Measurements from ENCODE around the gene DDX52. TPM values are rescaled to one million over a fixed set of nuclear protein-coding genes. Genes with fewer than 3 reads are reported as not detected.

Gene DDX52
- total RNA-seq, 5 donors from 2014 or later (not counting 1 experiment from before 2014, with no cell fraction given): 21.6 to 34.0 (median 25.7) TPM

- Histone ChIP-seq H3K4me1 (ENCODE audit: control insufficient read depth in 1 of 2, extremely low read depth in 1 of 2, insufficient read depth in 2 of 2, low read length in 2 of 2) (no peaks in the 10 kb centered on the region), H3K4me3 (ENCODE audit: control insufficient read depth in 1 of 2, extremely low read depth in 1 of 2, low read length in 1 of 2) (no peak overlapping the region), H3K27me3 (replicated peaks in 1 of 2; ENCODE audit: control insufficient read depth in 2 of 2, extremely low read depth in 1 of 2, insufficient read depth in 2 of 2, low read length in 1 of 2) (peaks cover 0 to 12% of the 10 kb centered on the region in 2 experiments), H3K9me3 (no peaks in the 10 kb centered on the region), H3K36me3 (ENCODE audit: control insufficient read depth in 2 of 2, extremely low read depth in 1 of 2, insufficient read depth in 1 of 2, low read length in 1 of 2) (no peaks in the 10 kb centered on the region), H3K27ac (ENCODE audit: low read length) (no peak overlapping the region)
- DNase-seq: no peak
- ChIA-PET CTCF (no interaction called here), POLR2A (no interaction called here)
- no peak overlapping the region for H3K4me3 Mint-ChIP-seq
- ATAC-seq (replicated peaks in 1 of 4): no peak
- peaks cover 3% of the 10 kb centered on the region for H3K36me3 Mint-ChIP-seq
- no CpG with 5 or more reads among the region's 1 CpG for WGBS (ENCODE audit: insufficient coverage)
- H3K9me3 Mint-ChIP-seq: peaks cover 0 to 5% (median 3%) of the 10 kb centered on the region in 3 donors
- H3K4me1 Mint-ChIP-seq: peaks cover 0 to 10% (median 0%) of the 10 kb centered on the region in 3 donors
- H3K27me3 Mint-ChIP-seq: peaks cover 22 to 35% of the 10 kb centered on the region in 2 donors
- H3K27ac Mint-ChIP-seq: no peak overlapping the region
These were observed 34.8 kb upstream of the DDX52 start for GRCh38 chr17:37678036-37678435.

- H3K27me3 Mint-ChIP-seq: peaks cover 22 to 34% of the 10 kb centered on the region in 2 donors
- peaks cover 0 to 5% (median 3%) of the 10 kb centered on the region in 3 donors for H3K9me3 Mint-ChIP-seq
- ChIA-PET CTCF (no interaction called here), POLR2A (interaction anchor here in 1 of 2 donors (0.6 kb wide), 1 partner anchor 9 kb away, joined by 3 read pairs; no protein-coding TSS in a partner anchor)
- H3K4me1 Mint-ChIP-seq: peaks cover 0 to 5% (median 0%) of the 10 kb centered on the region in 3 donors
- ATAC-seq (replicated peaks in 1 of 4) (no peak), DNase-seq (no peak)
- H3K4me3 Mint-ChIP-seq: no peak overlapping the region
- peaks cover 3% of the 10 kb centered on the region for H3K36me3 Mint-ChIP-seq
- 83% methylated on average over 1 of the region's 1 CpG for WGBS (ENCODE audit: insufficient coverage)
- Histone ChIP-seq H3K27me3 (replicated peaks in 1 of 2; ENCODE audit: control insufficient read depth in 2 of 2, extremely low read depth in 1 of 2, insufficient read depth in 2 of 2, low read length in 1 of 2) (peaks cover 0 to 12% of the 10 kb centered on the region in 2 experiments), H3K9me3 (no peaks in the 10 kb centered on the region), H3K36me3 (ENCODE audit: control insufficient read depth in 2 of 2, extremely low read depth in 1 of 2, insufficient read depth in 1 of 2, low read length in 1 of 2) (no peaks in the 10 kb centered on the region), H3K27ac (ENCODE audit: low read length) (no peak overlapping the region), H3K4me3 (ENCODE audit: control insufficient read depth in 1 of 2, extremely low read depth in 1 of 2, low read length in 1 of 2) (no peak overlapping the region), H3K4me1 (ENCODE audit: control insufficient read depth in 1 of 2, extremely low read depth in 1 of 2, insufficient read depth in 2 of 2, low read length in 2 of 2) (no peaks in the 10 kb centered on the region)
- H3K27ac Mint-ChIP-seq: no peak overlapping the region
These were observed 33.8 kb upstream of the DDX52 start for GRCh38 chr17:37677021-37677420.

GRCh38 chr17:37676115-37676925 lies 33.1 kb upstream of the DDX52 start:
- Mint-ChIP-seq H3K36me3 (peaks cover 3% of the 10 kb centered on the region), H3K27ac (no peak overlapping the region), H3K9me3 (peaks cover 0 to 5% (median 3%) of the 10 kb centered on the region in 3 donors), H3K4me1 (no peaks in the 10 kb centered on the region), H3K27me3 (peaks cover 22 to 34% of the 10 kb centered on the region in 2 donors), H3K4me3 (no peak overlapping the region)
- CTCF ChIA-PET: no interaction called here
- ATAC-seq (replicated peaks in 1 of 4) (no peak), DNase-seq (no peak)
- POLR2A ChIA-PET: no interaction called here
- no peaks in the 10 kb centered on the region for H3K4me1 ChIP-seq (ENCODE audit: control insufficient read depth in 1 of 2, extremely low read depth in 1 of 2, insufficient read depth in 2 of 2, low read length in 2 of 2)
- 55% methylated on average over 2 of the region's 7 CpGs for WGBS (ENCODE audit: insufficient coverage)
- peaks cover 0 to 12% of the 10 kb centered on the region in 2 experiments for H3K27me3 ChIP-seq (replicated peaks in 1 of 2; ENCODE audit: control insufficient read depth in 2 of 2, extremely low read depth in 1 of 2, insufficient read depth in 2 of 2, low read length in 1 of 2)
- no peaks in the 10 kb centered on the region for H3K9me3 ChIP-seq
- H3K4me3 ChIP-seq (ENCODE audit: control insufficient read depth in 1 of 2, extremely low read depth in 1 of 2, low read length in 1 of 2): no peak overlapping the region
- H3K36me3 ChIP-seq (ENCODE audit: control insufficient read depth in 2 of 2, extremely low read depth in 1 of 2, insufficient read depth in 1 of 2, low read length in 1 of 2): no peaks in the 10 kb centered on the region
- no peak overlapping the region for H3K27ac ChIP-seq (ENCODE audit: low read length)

GRCh38 chr17:37674511-37674910 lies 31.3 kb upstream of the DDX52 start:
- Histone ChIP-seq H3K4me1 (ENCODE audit: control insufficient read depth in 1 of 2, extremely low read depth in 1 of 2, insufficient read depth in 2 of 2, low read length in 2 of 2) (no peaks in the 10 kb centered on the region), H3K27ac (ENCODE audit: low read length) (no peak overlapping the region), H3K4me3 (ENCODE audit: control insufficient read depth in 1 of 2, extremely low read depth in 1 of 2, low read length in 1 of 2) (no peak overlapping the region), H3K27me3 (replicated peaks in 1 of 2; ENCODE audit: control insufficient read depth in 2 of 2, extremely low read depth in 1 of 2, insufficient read depth in 2 of 2, low read length in 1 of 2) (peaks cover 0 to 12% of the 10 kb centered on the region in 2 experiments), H3K9me3 (no peaks in the 10 kb centered on the region), H3K36me3 (ENCODE audit: control insufficient read depth in 2 of 2, extremely low read depth in 1 of 2, insufficient read depth in 1 of 2, low read length in 1 of 2) (no peaks in the 10 kb centered on the region)
- ATAC-seq (replicated peaks in 1 of 4) (no peak), DNase-seq (no peak)
- no CpG with 5 or more reads among the region's 1 CpG for WGBS (ENCODE audit: insufficient coverage)
- H3K27me3 Mint-ChIP-seq: peaks cover 22 to 34% of the 10 kb centered on the region in 2 donors
- peaks cover 3% of the 10 kb centered on the region for H3K36me3 Mint-ChIP-seq
- no peak overlapping the region for H3K27ac Mint-ChIP-seq
- ChIA-PET POLR2A (no interaction called here), CTCF (no interaction called here)
- H3K9me3 Mint-ChIP-seq: peaks cover 0 to 5% (median 3%) of the 10 kb centered on the region in 3 donors
- no peak overlapping the region for H3K4me3 Mint-ChIP-seq
- no peaks in the 10 kb centered on the region for H3K4me1 Mint-ChIP-seq

GRCh38 chr17:37673386-37673785 lies 30.1 kb upstream of the DDX52 start:
- no peaks in the 10 kb centered on the region for H3K4me1 Mint-ChIP-seq
- WGBS (ENCODE audit: insufficient coverage): 100% methylated on average over 1 of the region's 2 CpGs
- ATAC-seq (replicated peaks in 1 of 4): no peak
- H3K27ac Mint-ChIP-seq: no peak overlapping the region
- H3K36me3 Mint-ChIP-seq: peaks cover 1% of the 10 kb centered on the region
- Histone ChIP-seq H3K9me3 (no peaks in the 10 kb centered on the region), H3K27me3 (replicated peaks in 1 of 2; ENCODE audit: control insufficient read depth in 2 of 2, extremely low read depth in 1 of 2, insufficient read depth in 2 of 2, low read length in 1 of 2) (peaks cover 0 to 12% of the 10 kb centered on the region in 2 experiments), H3K27ac (ENCODE audit: low read length) (no peak overlapping the region), H3K4me3 (ENCODE audit: control insufficient read depth in 1 of 2, extremely low read depth in 1 of 2, low read length in 1 of 2) (no peak overlapping the region), H3K36me3 (ENCODE audit: control insufficient read depth in 2 of 2, extremely low read depth in 1 of 2, insufficient read depth in 1 of 2, low read length in 1 of 2) (no peaks in the 10 kb centered on the region), H3K4me1 (ENCODE audit: control insufficient read depth in 1 of 2, extremely low read depth in 1 of 2, insufficient read depth in 2 of 2, low read length in 2 of 2) (no peaks in the 10 kb centered on the region)
- no peak for DNase-seq
- H3K27me3 Mint-ChIP-seq: peaks cover 18 to 30% of the 10 kb centered on the region in 2 donors
- H3K9me3 Mint-ChIP-seq: peaks cover 0 to 1% (median 1%) of the 10 kb centered on the region in 3 donors
- ChIA-PET CTCF (no interaction called here), POLR2A (no interaction called here)
- H3K4me3 Mint-ChIP-seq: no peak overlapping the region

GRCh38 chr17:37672548-37673078 lies 29.4 kb upstream of the DDX52 start:
- peaks cover 0 to 12% of the 10 kb centered on the region in 2 experiments for H3K27me3 ChIP-seq (replicated peaks in 1 of 2; ENCODE audit: control insufficient read depth in 2 of 2, extremely low read depth in 1 of 2, insufficient read depth in 2 of 2, low read length in 1 of 2)
- no peak for ATAC-seq (replicated peaks in 1 of 4)
- H3K4me1 ChIP-seq (ENCODE audit: control insufficient read depth in 1 of 2, extremely low read depth in 1 of 2, insufficient read depth in 2 of 2, low read length in 2 of 2): no peaks in the 10 kb centered on the region
- CTCF ChIA-PET: no interaction called here
- Mint-ChIP-seq H3K9me3 (no peaks in the 10 kb centered on the region), H3K4me1 (no peaks in the 10 kb centered on the region), H3K4me3 (no peak overlapping the region), H3K27me3 (peaks cover 16 to 22% of the 10 kb centered on the region in 2 donors), H3K36me3 (no peaks in the 10 kb centered on the region), H3K27ac (no peak overlapping the region)
- no peaks in the 10 kb centered on the region for H3K36me3 ChIP-seq (ENCODE audit: control insufficient read depth in 2 of 2, extremely low read depth in 1 of 2, insufficient read depth in 1 of 2, low read length in 1 of 2)
- WGBS (ENCODE audit: insufficient coverage): 67% methylated on average over 1 of the region's 3 CpGs
- POLR2A ChIA-PET: interaction anchor here in 1 of 2 donors (0.6 kb wide), 1 partner anchor 12 kb away, joined by 3 read pairs; no protein-coding TSS in a partner anchor
- no peaks in the 10 kb centered on the region for H3K9me3 ChIP-seq
- no peak overlapping the region for H3K4me3 ChIP-seq (ENCODE audit: control insufficient read depth in 1 of 2, extremely low read depth in 1 of 2, low read length in 1 of 2)
- H3K27ac ChIP-seq (ENCODE audit: low read length): no peak overlapping the region
- DNase-seq: no peak
